NCI-H526 (cell line): ENCODE measurements around the gene YIPF3.
"Not testable (repeated sequence)": the region's sequence is repeated elsewhere in the genome, so short reads cannot be mapped to it uniquely, and the experiment has no call there.

ENCODE experiments used
- DNase-seq, 2 experiments: peaks; one replicate each; lab custom pipeline; 2025; lab: John Stamatoyannopoulos, UW

Gene YIPF3

DNA sequence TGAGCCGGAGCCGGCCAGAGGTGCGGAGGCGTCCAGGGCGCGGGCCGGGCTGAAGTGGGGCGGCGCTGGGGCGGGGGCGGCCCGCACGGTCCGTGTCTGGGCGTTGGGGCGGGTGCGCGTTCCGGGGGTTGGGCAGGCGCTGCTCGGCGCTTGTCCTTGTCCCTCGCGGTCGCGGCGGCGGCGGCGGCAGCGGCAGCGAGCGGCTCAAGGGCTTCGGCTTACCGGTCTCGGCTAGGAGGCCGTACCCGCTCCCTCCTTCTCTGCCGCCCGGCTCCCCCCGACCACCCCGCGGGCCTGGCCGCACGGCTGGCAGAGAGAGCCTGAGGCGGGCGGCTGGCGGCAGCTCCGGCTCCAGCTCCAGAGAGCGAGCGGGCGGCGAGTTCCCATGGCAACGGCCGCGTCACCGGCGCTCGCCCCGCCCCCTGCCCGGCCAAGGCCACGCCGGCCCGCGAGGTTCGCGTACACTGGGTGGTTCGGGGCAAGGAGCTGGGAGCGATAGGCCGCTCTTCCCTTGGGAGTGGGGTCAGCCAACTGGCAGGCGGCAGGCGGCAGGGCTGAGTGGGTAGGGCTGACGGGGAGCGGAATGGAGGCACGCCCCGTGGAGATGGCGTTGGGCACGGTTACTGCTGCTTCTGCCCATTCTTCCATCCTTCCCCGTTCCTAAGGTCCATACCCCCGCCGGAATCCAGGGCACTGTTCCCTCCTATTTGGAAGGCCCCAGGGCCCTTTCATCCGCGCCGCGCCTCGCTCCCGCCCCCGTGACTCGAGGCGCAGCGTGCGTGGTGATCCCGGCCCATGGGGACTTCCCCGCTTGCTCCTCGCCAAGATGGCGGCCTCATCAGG is 6.5 kb downstream of the YIPF3 start, which contains the start of gene LRRC73:
LRRC73 (minus strand) TSS at position 363 of the 843 bp plus-strand sequence. CDS start 561 bp downstream, outside the sequence.
- peak; percentile 43 to 87 for DNase-seq

DNA sequence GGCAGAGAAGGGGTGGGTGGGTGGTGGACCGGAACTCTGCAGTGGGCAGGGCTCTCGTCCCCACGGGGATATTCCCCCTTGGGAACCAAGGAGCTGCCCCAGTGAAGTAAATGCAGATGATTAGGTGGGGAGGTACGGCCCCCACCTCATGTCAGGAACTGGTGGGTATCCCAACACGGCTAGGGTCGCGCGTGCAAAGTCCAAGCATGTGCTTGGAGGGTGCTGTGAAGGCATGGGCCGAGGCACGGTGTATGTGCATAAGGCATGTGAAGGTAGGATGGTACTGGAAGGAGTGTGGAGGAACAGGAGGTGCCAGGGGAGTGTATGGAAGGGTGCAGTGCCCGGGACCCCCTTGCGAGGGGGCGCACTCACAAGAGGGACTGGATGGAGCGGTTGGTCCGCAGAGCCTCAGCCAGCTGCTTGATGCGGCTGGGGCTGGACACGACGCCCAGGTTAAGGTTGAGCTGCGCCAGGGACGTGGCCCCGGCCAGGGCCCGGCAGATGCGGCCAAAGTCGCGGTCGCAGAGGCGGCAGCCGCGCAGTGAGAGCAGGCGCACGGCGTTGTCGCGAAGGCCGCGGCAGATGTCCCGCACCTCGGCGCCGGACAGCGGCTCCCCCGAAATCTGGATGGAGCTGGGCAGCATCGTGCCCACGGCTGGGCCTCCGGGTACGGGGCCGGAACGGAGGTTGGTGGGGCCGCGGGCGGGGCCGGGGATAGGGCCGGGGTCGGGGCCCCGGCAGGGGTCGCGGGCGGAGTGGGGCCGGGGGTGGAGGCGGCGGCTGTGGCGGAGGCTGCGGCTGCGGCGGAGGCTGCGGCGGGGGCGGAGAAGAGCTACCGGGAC is 7.4 kb downstream of the YIPF3 start:
- peak in 1 of 2 experiments; percentile 46 for DNase-seq

DNA sequence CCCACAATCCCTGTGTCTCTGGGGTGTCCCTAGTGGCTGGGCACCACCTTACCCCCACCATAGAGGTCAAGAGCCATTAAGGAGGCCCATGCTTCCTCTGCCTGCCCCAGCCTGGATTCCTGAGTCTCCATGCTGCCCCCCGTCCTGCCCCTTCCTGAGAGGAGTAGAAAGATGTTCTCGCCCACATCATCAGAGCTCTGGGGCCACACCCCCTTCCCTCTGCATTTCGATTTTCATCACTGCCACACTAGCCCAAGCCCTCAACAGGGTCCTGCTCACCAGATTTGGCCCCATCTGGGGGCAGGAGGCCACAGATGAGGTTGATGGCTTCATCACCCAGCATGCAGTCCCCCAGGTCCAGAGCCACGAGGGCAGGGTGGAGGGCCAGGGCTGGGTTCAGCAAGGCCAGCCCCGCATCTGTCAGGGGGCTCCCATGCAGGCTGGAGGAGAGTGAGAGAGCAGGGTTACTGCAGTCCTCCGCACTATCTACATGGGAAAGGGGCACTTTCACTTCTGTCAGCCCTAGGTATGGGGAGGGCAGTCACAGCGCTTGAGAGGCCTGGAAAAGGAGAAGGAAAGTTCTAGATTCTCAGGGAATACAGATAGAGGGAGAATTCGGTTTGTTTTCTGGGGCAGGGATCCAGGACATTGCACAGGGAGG is 8.1 kb downstream of the YIPF3 start:
- no peak for DNase-seq

DNA sequence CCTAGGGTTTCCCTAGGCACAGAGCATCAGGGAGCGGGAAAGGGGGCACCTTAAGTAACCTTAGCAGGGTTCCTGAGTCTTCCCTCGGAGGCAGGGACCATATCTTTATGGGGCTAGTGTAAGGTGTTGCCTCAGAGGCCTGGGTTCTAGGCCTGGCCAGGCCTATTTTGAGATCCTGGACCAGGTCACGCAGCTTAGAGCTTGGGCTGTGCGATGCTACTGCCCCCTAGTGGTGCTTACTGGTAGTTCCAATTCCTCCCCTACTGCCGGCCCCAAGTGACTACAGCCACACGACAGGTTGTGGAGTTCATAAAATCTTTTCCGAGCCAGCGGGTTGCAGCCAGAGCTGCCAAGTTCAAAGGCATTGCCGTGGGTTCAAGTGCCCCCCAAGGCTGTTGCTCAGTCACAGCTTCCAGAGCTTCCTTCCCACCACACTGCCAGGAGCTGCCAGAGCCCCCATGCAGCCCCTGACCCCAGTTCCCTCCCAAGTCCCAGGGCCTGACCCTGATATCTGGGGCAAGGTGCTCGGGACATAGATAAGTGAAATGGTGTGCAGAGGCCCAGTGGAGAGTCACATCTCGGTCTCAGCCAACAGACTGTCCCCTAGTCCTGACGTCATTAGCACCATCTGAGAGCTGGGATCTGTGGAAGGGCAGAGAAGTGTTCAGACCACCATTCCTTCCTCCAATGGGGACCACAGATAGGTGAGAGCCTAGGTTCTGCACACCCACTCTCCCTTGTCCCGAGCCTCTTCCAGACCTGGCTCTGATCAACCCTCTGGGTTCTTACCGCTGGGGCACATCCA is 9.9 kb downstream of the YIPF3 start:
- DNase-seq, result peak; percentile 41 to 83

DNA sequence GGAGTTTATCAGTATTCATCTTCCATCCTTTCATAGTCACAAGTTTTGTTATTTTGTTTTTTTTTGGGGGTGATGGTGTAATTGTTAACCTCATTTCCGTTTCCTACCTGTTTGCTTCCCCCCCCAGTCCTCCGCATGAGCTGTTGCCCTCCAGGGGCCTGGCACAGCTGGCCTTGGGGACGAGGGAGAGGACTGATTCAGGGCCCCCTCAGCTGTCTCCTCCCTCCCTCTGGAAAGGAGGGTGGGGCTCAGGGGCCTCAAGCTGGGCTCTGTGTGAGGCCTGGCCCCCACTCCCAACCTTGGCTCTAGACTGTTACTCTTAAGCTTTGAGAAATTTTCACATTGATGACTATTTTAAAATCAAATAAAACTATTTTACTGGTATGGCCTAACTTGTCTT is 10.6 kb downstream of the YIPF3 start:
- DNase-seq, result no peak

DNA sequence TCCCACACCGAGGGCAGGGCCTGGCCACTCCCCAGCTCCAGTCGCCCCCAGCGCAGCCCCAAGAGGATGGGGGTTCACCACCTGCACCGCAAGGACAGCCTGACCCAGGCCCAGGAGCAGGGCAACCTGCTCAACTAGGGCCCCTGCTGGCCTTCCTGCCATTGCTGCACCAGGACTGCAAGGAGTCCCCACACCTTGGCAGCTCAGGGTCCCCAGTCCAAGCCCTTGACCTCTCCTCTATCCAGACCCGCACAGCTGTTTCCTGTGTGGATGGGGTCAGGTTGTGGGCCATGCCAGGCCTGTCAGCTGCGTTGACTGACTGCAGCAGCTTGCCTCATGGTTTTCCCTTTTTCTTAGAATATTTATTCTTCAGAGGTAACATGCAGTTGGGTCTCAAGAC is 11.0 kb downstream of the YIPF3 start:
- no peak for DNase-seq

DNA sequence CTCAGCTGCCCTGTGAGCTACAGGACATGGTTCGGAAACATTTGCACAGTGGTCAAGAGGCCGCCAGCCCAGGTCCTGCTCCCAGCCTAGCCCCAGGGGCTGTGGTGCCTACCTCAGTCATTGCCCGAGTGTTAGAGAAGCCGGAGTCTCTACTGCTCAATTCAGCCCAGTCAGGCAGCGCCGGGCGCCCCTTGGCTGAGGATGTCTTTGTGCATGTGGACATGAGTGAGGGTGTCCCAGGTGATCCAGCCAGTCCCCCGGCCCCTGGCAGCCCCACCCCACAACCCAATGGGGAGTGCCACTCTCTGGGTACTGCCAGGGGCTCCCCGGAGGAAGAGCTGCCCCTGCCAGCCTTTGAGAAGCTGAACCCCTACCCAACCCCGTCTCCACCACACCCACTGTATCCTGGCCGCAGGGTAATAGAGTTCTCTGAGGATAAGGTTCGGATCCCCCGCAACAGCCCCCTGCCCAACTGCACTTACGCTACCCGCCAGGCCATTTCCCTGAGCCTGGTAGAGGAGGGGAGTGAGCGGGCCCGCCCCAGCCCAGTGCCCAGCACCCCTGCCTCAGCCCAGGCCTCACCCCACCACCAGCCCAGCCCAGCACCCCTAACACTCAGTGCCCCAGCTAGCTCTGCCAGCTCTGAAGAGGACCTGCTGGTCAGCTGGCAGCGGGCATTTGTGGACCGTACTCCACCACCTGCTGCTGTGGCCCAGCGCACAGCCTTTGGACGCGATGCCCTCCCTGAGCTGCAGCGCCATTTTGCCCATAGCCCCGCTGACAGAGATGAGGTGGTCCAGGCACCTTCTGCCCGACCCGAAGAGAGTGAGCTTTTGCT is 11.8 kb downstream of the YIPF3 start:
- no peak for DNase-seq

DNA sequence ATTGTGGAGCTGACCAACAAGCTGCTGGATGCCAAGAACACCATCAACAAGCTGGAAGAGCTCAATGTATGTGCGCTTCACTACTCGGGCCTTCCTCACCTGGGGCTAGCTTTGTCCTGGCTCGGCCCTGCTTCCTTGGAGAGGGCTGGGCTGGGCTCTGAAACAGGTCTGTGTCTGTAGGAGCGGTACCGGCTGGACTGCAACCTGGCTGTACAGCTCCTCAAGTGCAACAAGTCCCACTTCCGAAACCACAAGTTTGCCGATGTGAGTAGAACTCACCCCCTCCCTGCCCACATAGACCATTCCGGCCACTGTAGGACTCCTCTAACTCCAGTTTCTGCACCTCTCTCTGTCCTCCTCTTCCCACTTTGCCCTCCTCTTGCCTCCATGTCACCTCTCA is 13.3 kb downstream of the YIPF3 start:
- DNase-seq, result no peak

DNA sequence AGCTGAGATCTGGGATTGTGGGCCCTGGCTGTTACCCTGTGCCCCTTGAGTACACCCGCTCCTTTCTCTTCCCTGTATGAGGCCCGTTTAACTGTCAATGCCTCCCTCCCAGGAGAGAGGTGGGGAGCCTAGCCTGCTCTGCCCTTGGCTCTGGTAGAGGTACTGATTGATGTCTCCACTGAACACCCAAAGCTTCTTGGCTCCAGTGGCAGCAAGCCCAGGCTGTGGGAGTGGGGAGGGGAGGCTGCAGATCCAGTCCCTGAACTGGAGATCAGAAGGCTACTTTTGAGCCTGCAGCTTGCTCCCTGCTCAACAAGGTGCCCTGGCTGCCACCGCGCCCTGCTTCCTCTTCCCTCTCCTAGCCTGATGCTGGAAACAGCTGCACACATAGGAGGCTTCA is 14.1 kb downstream of the YIPF3 start:
- DNase-seq, result no peak

DNA sequence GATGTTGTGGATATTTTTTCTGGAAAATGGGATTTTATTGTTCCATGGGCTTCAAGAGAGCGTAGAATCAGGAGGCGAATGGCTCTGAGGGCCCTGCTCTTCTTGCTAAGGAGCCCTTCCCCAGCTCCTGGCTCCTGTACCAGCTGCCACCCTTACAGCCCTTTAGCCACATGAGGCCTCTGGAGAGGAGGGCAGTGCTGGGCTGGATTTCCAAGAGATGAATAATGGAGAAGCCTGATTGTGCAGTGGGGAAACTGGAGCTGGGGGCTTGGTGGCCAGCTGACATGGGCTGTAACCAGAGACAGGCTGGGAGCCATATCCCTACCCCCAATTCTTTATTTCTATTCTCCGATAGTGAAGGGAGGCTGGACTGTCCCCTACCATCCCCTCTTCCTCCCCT is 15.8 kb downstream of the YIPF3 start:
- DNase-seq, result no peak

DNA sequence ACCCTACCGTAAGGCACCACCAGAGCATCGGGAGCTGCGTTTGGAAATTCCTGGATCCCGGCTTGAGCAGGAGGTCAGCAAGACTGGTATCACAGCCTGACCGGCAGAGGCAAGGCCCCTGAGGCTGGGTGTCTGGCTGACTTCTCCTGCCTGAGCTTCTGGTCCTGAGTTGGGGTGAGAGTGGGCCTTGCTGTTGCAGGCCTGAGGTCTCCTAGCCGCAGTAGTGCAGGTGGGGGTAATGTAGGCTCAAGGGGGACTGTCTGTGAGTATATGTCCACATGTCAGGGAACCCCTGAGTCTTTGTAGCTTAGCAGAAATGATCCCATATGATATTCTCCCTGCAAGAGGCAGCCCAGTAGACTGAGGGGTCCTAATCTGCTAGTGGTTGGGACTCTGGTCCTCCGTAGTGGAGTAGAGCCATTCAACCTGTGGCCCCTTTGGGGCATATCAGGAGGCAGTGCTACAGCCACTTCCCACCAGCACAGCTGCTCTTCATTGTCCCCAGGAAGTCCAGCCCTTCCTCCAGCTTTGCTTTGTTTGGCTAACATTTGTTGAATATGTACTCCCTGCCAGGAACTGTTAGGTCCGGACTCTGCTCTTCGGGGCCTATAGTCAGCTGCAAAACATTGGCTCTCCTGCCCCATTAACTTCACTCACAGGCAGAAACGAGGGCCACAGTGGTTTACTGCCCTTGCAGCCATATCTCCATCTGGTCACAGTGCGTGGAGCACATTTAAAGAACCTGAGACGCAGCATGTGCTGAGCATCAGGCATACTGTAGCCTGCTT is 17.5 kb downstream of the YIPF3 start:
- no peak for DNase-seq

DNA sequence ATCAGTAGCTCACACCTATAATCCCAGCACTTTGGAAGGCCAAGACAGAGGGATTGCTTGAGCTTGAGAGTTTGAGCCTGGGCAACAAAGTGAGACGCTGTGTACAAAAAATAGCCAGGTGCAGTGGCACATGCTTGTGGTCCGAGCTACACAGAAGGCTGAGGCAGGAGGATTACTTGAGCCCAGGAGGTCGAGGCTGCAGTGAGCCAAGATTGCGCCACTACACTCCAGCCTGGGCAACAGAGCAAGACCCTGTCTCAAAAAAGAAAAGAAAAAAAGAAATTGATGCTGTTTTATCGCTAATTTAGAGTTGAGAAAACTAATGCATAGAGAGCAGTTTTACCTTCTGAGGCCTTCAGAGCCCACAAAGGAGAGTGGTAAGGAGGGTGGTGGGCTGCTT is 18.4 kb downstream of the YIPF3 start:
- not testable (repeated sequence) for DNase-seq

DNA sequence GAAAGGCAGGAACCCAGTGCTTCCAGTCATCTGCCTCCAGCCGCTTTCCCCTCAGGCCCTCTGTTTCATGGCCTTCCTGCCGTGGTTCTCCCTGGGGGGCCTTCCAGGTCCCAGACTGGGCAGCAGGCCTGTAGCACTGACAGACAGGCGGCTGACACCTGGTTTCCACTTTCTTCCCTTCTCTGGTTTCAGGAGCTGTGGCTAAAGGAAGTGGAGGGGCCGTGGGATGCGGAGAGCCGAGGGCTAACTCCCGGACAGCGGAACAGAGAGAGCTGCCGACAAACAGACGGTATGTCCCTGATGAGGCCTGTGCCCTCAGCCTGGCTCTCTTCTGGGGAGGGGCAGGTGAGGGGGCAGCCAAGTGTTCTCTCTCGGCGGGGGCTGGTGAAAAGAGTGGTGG is 19.0 kb downstream of the YIPF3 start:
- no peak for DNase-seq

DNA sequence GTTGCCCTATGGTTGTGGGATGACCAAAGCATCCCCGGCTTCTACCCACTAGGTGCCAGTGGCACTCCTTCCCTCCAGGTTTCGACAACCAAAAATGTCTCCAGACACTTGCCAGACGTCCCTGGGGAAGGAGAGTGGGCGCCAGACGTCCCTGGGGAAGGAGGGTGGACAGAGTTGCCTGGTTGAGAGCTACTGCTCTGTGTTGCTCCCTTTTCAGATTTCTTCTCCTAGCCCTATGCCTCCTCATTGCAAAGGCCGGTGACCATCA is 19.7 kb downstream of the YIPF3 start:
- DNase-seq, result no peak

DNA sequence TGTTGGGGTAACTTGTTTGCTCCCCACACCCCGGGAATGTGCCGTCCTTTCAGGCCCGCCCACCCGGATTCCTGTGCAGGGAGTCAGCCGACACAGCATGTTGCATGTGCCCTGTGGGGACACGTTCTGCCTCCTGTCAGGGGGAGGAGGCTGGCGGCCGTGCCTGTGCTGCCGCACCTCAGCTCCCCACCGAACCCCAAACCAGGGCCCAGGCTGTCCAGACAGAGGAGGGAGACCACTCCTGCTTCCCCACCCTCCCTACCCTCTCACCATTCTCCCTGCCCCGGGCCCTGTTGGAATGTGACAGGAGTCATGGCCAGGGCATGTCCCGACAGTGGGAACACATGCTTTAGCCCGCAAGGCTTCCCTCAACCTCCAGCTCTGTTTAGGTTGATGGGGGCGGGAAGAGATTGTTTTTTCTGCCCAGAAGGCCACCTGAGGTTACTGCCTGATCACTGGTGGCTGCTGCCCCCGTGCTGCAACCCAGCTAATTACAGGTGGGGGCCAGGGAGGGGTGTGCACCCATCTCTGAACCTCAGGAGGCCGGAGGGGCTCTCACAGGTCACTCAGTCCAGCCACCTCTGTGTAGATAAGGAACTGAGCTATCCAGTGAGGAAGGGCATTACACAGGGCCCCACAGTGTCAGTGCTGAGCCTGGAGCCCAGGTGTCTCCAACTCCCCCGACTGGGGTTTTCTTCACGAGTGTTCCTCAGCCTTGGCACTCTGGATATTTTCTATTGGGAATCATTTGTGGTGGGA is 20.2 kb downstream of the YIPF3 start:
- no peak for DNase-seq

DNA sequence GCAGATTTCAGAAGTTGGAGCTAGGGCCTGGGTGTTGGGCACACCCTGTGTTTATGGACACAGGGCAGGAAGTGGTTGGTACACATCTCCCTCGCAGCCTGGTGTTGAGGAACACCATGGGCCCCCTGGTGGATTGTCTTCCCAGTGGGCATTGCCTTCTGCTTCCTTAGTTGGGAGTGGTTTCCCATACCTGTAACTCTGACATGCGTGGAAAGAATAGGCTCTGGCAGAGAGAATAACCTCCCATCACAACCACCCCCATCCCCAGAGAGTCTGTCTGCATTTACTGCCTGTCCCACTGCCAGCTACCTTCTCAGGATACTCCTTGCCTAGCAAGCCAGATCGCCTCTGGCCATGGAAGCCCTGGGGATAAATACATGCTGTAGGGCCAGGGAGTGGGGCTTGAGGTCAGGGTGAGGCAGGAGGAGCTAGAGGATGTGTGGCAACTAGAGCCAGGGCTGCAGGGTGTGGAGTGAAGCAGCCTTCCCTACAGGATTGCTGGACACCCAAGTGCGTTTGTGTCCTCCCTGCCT is 21.3 kb downstream of the YIPF3 start:
- no peak for DNase-seq

DNA sequence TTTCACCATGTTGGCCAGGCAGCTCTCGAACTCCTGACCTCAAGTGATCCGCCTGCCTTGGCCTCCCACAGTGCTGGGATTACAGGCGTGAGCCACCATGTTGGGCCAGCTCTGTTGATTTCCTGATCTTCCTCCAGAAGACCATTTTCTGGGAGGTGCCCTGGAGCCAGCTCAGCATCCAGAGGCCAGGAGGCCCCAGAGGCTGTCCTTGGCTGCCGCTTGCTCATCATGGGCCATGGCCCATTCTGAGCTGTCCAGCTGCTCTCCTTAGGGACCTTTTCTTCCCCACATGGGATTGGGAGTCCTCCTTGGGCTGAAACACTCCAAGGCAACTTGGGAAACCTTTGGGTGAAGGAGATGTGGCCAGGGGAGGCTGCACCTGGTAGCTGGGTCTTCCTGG is 22.0 kb downstream of the YIPF3 start:
- DNase-seq, result no peak

DNA sequence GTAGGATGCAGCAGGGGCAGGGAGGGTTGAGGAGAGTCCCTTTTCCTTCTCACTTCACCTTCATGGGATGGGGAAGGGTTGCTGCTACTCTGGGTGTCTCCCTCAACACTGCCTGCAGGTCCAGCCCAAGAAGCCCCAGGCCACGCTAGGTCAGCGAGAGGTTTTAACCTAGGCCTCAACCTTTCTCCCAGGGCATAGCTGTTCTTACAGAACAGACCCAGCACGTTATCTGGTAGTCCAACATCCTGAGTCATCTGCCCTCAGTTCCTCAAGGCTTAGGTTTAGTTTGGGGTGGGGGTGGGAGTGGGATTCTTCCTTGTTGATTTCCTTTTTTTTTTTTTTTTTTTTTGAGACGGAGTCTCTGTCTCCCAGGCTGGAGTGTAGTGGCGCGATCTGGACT is 22.4 kb downstream of the YIPF3 start:
- DNase-seq, result no peak

DNA sequence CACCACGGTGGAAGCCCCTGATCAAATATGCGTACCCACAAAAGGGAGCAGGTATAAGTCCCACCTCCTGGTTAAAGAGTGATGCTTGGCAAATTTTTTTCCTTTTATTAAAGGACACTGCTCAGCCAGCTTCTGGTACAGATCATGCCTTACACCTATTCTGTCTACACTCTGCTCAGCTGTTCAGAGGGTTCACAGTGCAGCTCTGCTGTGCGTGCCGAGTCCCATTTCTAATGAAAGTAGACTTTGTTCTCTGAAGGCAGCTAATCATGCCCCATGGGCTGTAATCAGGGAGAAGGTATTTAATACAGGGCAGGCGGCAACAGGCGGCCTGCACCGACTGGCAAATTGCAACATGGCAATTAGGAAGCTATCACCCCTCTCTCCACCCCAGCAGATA is 22.9 kb downstream of the YIPF3 start:
- no peak for DNase-seq
